OCI-LY1 (cell line): ENCODE results near the gene NUDT4.

ENCODE experiments used
- H2AFZ ChIP-seq: fragments of 200-600 bp; sonication (generic), shearing (Covaris generic); 2 replicates; pipeline ENCODE4 v1.6.0; 2014; ENCODE audit warnings: antibody characterized with exemption, mild to moderate bottlenecking, low read length
- H3F3A ChIP-seq: fragments of 200-600 bp; sonication (generic), shearing (Covaris generic); 2 replicates; pipeline ENCODE4 v1.6.0; 2014; ENCODE audit warnings: mild to moderate bottlenecking, antibody characterized with exemption, low read length, moderate library complexity; ENCODE audit not compliant: insufficient read depth
- H3K27ac ChIP-seq: fragments of 200-600 bp; sonication (generic); 2 replicates; pipeline ENCODE4 v1.5.1; 2014; ENCODE audit warnings: low read length, mixed run types, mild to moderate bottlenecking, low read depth; ENCODE audit not compliant: poor library complexity, severe bottlenecking
- H3K27me3 ChIP-seq: fragments of 200-600 bp; sonication (generic); 2 replicates; pipeline ENCODE4 v1.6.0; 2014; ENCODE audit warnings: antibody characterized with exemption, mild to moderate bottlenecking, low read length, moderate library complexity; ENCODE audit not compliant: insufficient read depth
- H3K36me3 ChIP-seq: fragments of 200-600 bp; sonication (generic); 2 replicates; pipeline ENCODE4 v1.6.1; 2014; ENCODE audit warnings: mild to moderate bottlenecking, antibody characterized with exemption, low read length, moderate library complexity, mixed read lengths; ENCODE audit not compliant: insufficient read depth
- H3K4me1 ChIP-seq: fragments of 200-600 bp; sonication (generic); 2 replicates; pipeline ENCODE4 v1.5.1; 2014; ENCODE audit warnings: mild to moderate bottlenecking, low read length, moderate library complexity; ENCODE audit not compliant: insufficient read depth, severe bottlenecking
- H3K4me2 ChIP-seq: fragments of 200-600 bp; sonication (generic), shearing (Covaris generic); 2 replicates; pipeline ENCODE4 v1.6.1; 2014; ENCODE audit warnings: low read length
- H3K4me3 ChIP-seq: fragments of 200-600 bp; sonication (generic); 2 replicates; pipeline ENCODE4 v1.5.1; 2014; ENCODE audit warnings: low read length, low read depth, mild to moderate bottlenecking, mixed read lengths; ENCODE audit not compliant: poor library complexity, severe bottlenecking
- H3K79me2 ChIP-seq: fragments of 200-600 bp; shearing (Covaris generic); 2 replicates; pipeline ENCODE4 v1.6.1; 2016; ENCODE audit warnings: mixed run types, low read length, mixed read lengths; ENCODE audit not compliant: insufficient read depth
- H3K9ac ChIP-seq: fragments of 200-600 bp; sonication (generic), shearing (Covaris generic); 2 replicates; pipeline ENCODE4 v1.6.1; 2014; ENCODE audit warnings: mild to moderate bottlenecking, low read length, mixed read lengths
- H3K9me2 ChIP-seq: fragments of 200-600 bp; sonication (generic), shearing (Covaris generic); 2 replicates; pipeline ENCODE4 v1.6.1; 2014; ENCODE audit warnings: low read depth, mild to moderate bottlenecking, low read length, mixed read lengths
- H3K9me3 ChIP-seq: fragments of 200-600 bp; shearing (Covaris generic); 2 replicates; pipeline ENCODE4 v1.6.1; 2014; ENCODE audit warnings: low read length, mixed read lengths
- H4K20me1 ChIP-seq: fragments of 200-600 bp; sonication (generic), shearing (Covaris generic); 2 replicates; pipeline ENCODE4 v1.6.0; 2016; ENCODE audit warnings: mild to moderate bottlenecking, low read length; ENCODE audit not compliant: insufficient read depth
- CTCF ChIP-seq: fragments of 200-600 bp; sonication (generic), shearing (Covaris generic); IDR thresholded peaks from 2 replicates; pipeline ENCODE4 v1.5.1; 2017; ENCODE audit warnings: mild to moderate bottlenecking, antibody characterized with exemption, low read length, moderate library complexity, mixed read lengths
- EZH2 ChIP-seq: fragments of 200-600 bp; sonication (generic), shearing (Covaris generic); IDR thresholded peaks from 2 replicates; pipeline ENCODE4 v1.8.0; 2017; ENCODE audit warnings: borderline replicate concordance, mixed run types, mild to moderate bottlenecking, antibody characterized with exemption, low read length, moderate library complexity, mixed read lengths

The NUDT4 gene

GRCh38 chr12:93366422-93366821, 11.3 kb upstream of the NUDT4 start:
- Histone ChIP-seq H3K9ac (no peak overlapping the region), H4K20me1 (no peaks in the 10 kb centered on the region), H2AFZ (no peak overlapping the region), H3K4me3 (no peak overlapping the region), H3K27me3 (no peaks in the 10 kb centered on the region), H3K36me3 (no peaks in the 10 kb centered on the region), H3F3A (no peaks in the 10 kb centered on the region), H3K4me1 (no peaks in the 10 kb centered on the region), H3K4me2 (no peak overlapping the region), H3K9me3 (no peaks in the 10 kb centered on the region), H3K79me2 (no peaks in the 10 kb centered on the region), H3K9me2 (no peaks in the 10 kb centered on the region), H3K27ac (no peak overlapping the region)
- no peak for TF ChIP-seq EZH2
- no peak for TF ChIP-seq CTCF

DNA sequence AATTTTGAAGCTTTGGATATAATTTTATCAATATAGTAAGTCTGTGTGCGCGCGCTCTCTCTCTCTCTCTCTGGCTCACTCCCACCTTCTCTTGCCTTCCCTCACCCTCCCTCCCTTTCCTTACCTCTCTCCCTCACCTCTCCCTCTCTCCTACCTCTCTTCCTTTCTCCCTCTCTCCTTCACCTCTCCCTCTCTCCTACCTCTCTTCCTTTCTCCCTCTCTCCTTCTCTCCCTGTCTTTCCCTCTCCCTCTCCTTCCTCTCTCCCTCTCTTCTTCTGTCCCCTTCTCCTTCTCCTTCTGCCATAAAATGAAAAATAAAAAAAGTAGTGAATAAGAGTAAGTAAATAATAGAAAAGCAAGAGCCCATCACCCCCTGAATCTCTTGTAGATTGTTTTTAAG, 9.0 kb upstream of the NUDT4 start:
- Histone ChIP-seq H2AFZ (no peak overlapping the region), H3K27ac (no peak overlapping the region), H3K4me1 (no peaks in the 10 kb centered on the region), H3F3A (no peaks in the 10 kb centered on the region), H3K4me3 (no peak overlapping the region), H4K20me1 (no peaks in the 10 kb centered on the region), H3K79me2 (no peaks in the 10 kb centered on the region), H3K27me3 (no peaks in the 10 kb centered on the region), H3K9me3 (no peaks in the 10 kb centered on the region), H3K9ac (no peak overlapping the region), H3K36me3 (no peaks in the 10 kb centered on the region), H3K4me2 (no peak overlapping the region), H3K9me2 (no peaks in the 10 kb centered on the region)
- no peak for TF ChIP-seq CTCF
- TF ChIP-seq EZH2 = no peak

DNA sequence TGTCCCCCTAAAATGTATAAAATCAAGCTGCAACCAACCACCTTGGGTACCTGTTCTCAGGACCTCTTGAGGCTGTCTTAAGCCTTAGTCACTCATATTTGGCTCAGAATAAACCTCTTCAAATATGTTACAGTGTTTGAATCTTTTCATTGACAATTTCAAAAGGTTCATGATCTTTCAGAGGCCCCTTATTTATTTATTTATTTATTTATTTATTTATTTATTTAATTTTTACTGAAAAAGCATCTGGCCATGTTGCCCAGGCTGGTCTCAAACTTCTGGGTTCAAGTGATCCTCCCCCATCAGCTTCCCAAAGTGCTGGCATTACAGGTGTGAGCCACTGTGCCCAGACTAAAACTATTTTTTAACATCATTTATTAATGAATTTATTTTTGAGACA, 8.2 kb upstream of the NUDT4 start:
- H3K4me3 ChIP-seq = no peak overlapping the region
- no peaks in the 10 kb centered on the region for H3K9me3 ChIP-seq
- TF ChIP-seq EZH2 = no peak
- no peak for TF ChIP-seq CTCF
- no peak overlapping the region for H2AFZ ChIP-seq
- H4K20me1 ChIP-seq = no peaks in the 10 kb centered on the region
- no peak overlapping the region for H3K9ac ChIP-seq
- H3K79me2 ChIP-seq = no peaks in the 10 kb centered on the region
- H3K27ac ChIP-seq = no peak overlapping the region
- H3K9me2 ChIP-seq = no peaks in the 10 kb centered on the region
- H3K27me3 ChIP-seq = no peaks in the 10 kb centered on the region
- no peak overlapping the region for H3K4me2 ChIP-seq
- H3F3A ChIP-seq = no peaks in the 10 kb centered on the region
- H3K36me3 ChIP-seq = no peaks in the 10 kb centered on the region
- H3K4me1 ChIP-seq = no peaks in the 10 kb centered on the region
